Measurements from ENCODE around the gene MAD1L1.

The MAD1L1 gene

DNA sequence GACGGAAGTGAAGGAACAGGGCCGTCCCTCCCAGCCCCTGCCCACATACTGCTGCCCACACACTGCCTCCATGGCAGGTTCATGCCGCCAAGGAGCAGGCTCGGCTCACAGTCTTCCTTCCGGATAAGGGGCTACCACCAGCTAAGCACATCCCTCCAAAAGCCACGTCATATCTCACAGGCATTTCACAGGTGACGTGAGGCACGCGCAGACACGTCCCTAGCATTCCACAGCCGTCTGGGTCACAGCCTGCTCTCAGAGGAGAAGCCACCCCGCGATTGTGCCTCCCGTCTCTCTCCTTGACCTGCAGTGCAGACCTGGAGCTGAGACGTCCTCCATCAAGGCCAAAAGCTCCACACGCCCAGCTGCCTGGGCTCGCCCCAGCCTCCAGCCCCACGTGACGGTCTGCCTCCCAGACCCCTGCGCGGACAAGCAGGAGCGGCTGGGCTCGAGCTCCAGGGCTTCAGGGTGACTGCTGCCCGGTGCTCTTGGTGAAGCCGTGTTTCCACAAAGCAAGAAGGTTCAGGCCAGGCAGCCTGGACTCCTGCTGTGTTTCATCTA is 114.0 kb downstream of the MAD1L1 start:
- peak overlapping the region; percentile 65 for H3K27ac ChIP-seq
- ChIA-PET CTCF (no interaction called here), POLR2A (ENCODE audit: low non-redundant PET) (no interaction called here)
- TF ChIP-seq CTCF (conservative IDR thresholded peaks at IDR 0.05; ENCODE audit: low read depth): no peak
- DNase-seq (ENCODE audit: low spot score): peak; percentile 49

GRCh38 chr7:2118056-2118455 is 114.7 kb downstream of the MAD1L1 start:
- DNase-seq (ENCODE audit: low spot score): no peak
- H3K27ac ChIP-seq: peak overlapping the region; percentile 65
- ChIA-PET CTCF (interaction anchor here (0.6 kb wide), 1 partner anchor 34 kb away, joined by 4 read pairs; no protein-coding TSS in a partner anchor), POLR2A (ENCODE audit: low non-redundant PET) (no interaction called here)
- no peak for TF ChIP-seq CTCF (conservative IDR thresholded peaks at IDR 0.05; ENCODE audit: low read depth)

- H3K27ac ChIP-seq: peak overlapping the region; percentile 65
- POLR2A ChIA-PET (ENCODE audit: low non-redundant PET): no interaction called here
- CTCF ChIA-PET: interaction anchor here (0.6 kb wide), 1 partner anchor 35 kb away, joined by 4 read pairs; no protein-coding TSS in a partner anchor
- DNase-seq (ENCODE audit: low spot score): no peak
- TF ChIP-seq CTCF (conservative IDR thresholded peaks at IDR 0.05; ENCODE audit: low read depth): no peak
These were observed 115.1 kb downstream of the MAD1L1 start for GRCh38 chr7:2117646-2118045.

- no peak for TF ChIP-seq CTCF (conservative IDR thresholded peaks at IDR 0.05; ENCODE audit: low read depth)
- peak overlapping the region; percentile 65 for H3K27ac ChIP-seq
- POLR2A ChIA-PET (ENCODE audit: low non-redundant PET): no interaction called here
- CTCF ChIA-PET: interaction anchor here (0.6 kb wide), 1 partner anchor 35 kb away, joined by 4 read pairs; no protein-coding TSS in a partner anchor
- no peak for DNase-seq (ENCODE audit: low spot score)
These were observed 115.7 kb downstream of the MAD1L1 start for GRCh38 chr7:2116989-2117591.

GRCh38 chr7:2116448-2116810 is 116.3 kb downstream of the MAD1L1 start:
- ChIA-PET POLR2A (ENCODE audit: low non-redundant PET) (no interaction called here), CTCF (no interaction called here)
- no peak for DNase-seq (ENCODE audit: low spot score)
- TF ChIP-seq CTCF (conservative IDR thresholded peaks at IDR 0.05; ENCODE audit: low read depth): no peak
- peak overlapping the region; percentile 65 for H3K27ac ChIP-seq

- ChIA-PET POLR2A (ENCODE audit: low non-redundant PET) (no interaction called here), CTCF (no interaction called here)
- peak; percentile 90 for DNase-seq (ENCODE audit: low spot score)
- TF ChIP-seq CTCF (conservative IDR thresholded peaks at IDR 0.05; ENCODE audit: low read depth): no peak
- peak overlapping the region; percentile 65 for H3K27ac ChIP-seq
These were observed 116.8 kb downstream of the MAD1L1 start for GRCh38 chr7:2115760-2116447.

Data from RWPE1 (cell line).